GM19240 (cell line): ENCODE data around the gene RPLP1.
A peak's percentile ranks its signal among the peaks of the same experiment; 100 is the strongest.

Experiments used
- DNase-seq: peaks from one replicate; pipeline ENCODE4 v3.0.0; 2011; ENCODE audit warnings: low spot score; ENCODE audit not compliant: insufficient read length

RPLP1 gene

GRCh38 chr15:69468241-69469121 lies 15.9 kb downstream of the RPLP1 start:
- no peak for DNase-seq

- DNase-seq, result no peak
These were observed 17.0 kb downstream of the RPLP1 start for GRCh38 chr15:69469467-69470201.

- no peak for DNase-seq
These were observed 19.4 kb downstream of the RPLP1 start for GRCh38 chr15:69472046-69472445.

DNA sequence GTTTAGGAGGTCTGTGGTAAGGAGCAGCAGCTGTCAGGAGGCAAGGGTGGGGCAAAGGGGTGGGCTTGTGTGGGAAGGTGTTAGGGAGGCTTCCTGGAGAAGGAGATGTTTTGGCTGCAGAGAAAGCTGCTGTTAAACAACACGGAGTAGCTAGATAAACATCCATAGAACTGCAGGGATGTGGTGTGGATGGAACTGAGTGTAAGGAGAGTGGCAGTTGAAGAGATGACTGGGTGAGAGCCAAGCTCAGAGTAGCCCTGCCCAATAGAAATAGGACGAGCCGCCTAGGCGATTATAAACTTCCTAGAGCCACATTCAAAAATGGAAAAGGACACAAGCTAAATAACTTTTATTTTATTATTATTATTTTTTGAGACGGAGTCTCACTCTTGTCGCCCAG lies 19.9 kb downstream of the RPLP1 start:
- DNase-seq, result no peak

DNA sequence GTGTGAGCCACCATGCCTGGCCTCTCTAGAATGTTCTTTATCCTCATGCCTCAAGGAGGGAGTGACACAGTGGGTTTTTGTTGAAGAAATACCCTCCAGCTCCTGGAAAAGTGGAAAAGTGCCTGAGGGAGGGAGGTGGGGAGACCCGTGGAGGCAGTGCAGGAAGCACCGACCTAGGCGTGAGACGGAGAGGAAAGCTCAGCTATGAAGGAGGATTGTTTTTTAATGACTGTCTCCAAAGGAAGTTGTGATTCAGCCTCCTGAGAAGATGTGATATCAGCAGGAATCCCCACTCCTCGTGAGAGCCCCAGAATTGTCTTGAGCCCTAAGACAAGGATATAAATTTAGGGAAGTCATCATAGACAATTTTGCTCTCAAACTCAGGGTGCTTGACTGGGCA lies 21.7 kb downstream of the RPLP1 start:
- DNase-seq, result no peak

GRCh38 chr15:69474846-69475455 lies 22.3 kb downstream of the RPLP1 start:
- no peak for DNase-seq

DNA sequence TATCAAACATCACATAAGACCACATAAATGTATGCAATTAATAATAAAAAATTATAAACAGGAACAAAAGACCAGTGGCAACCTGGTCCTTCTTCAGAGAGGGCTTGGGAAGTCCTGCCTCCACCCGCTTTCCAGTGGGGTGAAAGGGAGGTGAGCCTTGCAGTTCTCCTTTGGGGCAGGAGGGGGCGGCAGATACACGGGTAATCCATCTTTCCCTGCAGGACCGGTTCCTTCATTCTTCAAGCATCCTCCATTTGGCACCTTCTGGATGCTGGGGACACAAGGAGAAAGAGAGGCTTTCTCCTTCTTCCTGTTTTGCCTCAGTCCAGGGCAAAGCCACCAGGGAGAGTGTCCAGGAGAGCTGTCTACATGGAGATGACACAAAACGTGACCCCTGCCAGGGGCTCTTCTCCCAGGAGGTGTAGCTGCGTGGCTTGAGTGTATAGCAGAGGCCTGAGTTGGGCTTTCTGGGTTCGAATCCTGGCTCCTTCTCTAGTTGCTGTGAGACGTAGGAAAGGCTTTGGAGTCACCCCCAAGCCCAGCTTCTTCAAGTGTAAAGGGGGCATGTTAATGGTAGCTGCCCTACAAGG lies 23.2 kb downstream of the RPLP1 start:
- peak; percentile 45 for DNase-seq

DNA sequence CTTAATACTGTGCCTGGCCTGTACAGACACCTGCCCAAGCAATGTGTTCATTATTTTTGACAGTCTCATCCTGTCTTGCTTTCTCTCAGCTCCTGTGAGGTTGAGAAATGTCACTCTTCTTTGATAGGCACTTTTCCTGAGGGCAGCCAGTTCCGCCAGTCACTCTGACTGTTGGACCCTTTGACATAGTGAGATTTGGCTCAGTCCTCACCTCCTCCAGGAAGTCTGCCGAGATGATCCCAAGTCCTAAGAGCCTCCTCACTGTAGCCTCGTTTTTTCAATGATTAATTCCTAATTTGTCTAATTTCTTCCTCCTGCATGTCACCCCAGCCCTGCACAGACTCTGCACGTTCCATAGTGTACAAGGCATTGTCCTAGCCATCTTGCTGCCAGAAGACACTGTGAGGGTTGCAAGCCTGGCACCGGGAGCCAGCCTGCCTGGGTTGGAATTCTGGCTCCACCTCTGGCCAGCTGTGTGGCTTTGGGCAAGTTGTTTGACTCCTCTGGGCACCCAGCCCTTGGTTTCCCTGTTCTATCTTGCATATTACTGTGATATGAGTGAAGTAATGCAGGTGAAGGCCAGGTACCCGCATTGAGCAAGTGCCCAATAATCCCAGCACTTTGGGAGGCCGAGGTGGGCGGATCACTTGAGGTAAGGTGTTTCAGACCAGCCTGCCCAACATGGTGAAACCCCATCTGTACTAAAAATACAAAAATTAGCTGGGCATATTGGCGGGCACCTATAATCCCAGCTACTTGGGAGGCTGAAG lies 24.3 kb downstream of the RPLP1 start:
- no peak for DNase-seq

DNA sequence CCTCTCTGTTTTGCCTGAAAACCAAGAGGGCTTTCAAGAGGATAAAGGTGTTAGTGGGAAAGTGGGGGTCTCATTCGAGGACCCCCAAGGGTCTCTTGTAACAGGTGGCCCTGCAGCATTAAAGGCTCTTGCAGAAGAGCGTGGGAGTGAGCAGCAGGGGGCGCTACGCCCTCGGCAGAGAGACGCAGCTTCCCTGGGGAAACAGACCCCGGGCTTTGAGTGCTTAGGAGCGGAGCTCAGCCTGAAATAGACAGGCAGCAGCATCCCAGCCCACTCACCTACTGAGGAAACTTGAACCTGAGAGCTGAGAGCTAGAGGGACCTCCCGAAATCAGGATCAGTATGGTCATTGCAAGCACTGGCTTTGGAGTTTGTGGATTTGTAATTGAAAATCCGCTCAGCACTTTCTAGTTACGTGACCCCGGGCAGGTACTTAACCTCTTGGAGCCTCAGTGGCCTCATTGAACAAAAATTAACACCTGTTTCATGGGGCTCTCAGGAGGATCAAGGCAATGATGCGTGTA lies 25.7 kb downstream of the RPLP1 start:
- peak; percentile 51 for DNase-seq

- no peak for DNase-seq
These were observed 26.5 kb downstream of the RPLP1 start for GRCh38 chr15:69479081-69479480.

DNA sequence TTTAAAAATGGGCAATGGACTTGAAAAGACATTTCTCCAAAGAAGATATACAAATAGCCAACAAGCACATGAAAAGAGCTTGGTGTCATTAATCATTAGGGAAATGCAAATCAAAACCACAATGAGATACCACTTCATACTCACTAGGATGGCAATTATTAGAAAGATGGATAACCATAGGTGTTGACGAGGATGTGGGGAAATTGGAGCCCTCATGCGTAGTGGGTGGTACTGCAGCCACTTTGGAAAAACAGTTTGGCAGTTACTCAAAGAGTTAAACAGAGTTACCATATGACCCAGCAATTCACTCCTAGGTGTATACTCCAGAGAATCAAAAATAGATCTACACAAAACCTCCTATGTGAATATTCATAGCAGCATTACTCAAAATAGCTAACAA lies 27.4 kb downstream of the RPLP1 start:
- DNase-seq, result no peak

- no peak for DNase-seq
These were observed 28.3 kb downstream of the RPLP1 start for GRCh38 chr15:69480932-69481331.

- no peak for DNase-seq
These were observed 30.2 kb downstream of the RPLP1 start for GRCh38 chr15:69482686-69483256.

DNA sequence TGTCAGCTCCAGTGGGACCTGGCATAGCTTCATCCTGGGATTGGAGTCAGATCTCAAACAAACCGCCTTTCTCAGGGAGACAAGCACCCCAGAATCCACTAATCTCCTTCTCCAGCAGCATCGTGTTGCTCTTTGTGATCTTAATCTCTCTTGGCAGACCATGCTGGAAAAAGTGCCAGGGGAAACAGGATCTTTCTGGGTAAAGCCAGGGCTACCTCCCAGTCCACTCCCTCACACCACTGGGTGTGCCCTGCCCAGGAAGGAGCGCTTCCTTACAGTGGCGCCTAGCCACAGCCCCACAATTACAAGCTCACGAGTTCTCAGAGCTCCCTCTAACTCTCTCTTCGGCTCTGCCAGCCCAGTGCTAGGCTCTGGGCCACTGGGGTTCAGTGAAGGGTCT lies 32.2 kb downstream of the RPLP1 start:
- no peak for DNase-seq

DNA sequence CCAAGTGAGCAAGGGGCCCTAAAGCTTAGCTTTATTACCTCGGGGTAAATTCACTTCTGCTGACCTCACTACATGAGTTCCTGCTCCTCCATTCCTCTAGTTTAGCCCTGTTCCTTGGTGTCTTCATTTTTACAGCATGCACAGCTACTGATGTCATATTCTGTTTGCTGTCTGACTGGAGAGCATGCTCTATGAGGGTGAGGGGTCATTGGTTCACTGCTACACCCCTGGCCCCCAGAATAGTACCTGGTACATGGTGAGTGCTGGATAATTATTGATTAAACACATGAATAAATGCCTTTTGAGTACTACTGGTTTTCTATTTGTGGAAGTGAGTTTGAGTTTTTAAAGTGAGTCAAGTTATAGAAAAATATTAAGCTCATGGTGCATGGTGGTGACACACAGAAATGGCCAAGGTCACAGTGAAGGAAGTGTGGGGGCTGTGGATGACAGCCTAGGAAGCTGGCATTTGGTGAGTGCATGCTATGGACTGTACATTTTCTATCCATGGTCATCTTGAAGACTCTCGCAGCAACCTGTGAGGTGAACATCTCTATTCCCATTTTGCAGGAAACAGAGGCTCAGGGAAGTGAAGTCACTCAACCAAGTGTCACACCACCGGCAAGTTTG lies 34.0 kb downstream of the RPLP1 start:
- no peak for DNase-seq

GRCh38 chr15:69489073-69489571 lies 36.5 kb downstream of the RPLP1 start:
- no peak for DNase-seq

DNA sequence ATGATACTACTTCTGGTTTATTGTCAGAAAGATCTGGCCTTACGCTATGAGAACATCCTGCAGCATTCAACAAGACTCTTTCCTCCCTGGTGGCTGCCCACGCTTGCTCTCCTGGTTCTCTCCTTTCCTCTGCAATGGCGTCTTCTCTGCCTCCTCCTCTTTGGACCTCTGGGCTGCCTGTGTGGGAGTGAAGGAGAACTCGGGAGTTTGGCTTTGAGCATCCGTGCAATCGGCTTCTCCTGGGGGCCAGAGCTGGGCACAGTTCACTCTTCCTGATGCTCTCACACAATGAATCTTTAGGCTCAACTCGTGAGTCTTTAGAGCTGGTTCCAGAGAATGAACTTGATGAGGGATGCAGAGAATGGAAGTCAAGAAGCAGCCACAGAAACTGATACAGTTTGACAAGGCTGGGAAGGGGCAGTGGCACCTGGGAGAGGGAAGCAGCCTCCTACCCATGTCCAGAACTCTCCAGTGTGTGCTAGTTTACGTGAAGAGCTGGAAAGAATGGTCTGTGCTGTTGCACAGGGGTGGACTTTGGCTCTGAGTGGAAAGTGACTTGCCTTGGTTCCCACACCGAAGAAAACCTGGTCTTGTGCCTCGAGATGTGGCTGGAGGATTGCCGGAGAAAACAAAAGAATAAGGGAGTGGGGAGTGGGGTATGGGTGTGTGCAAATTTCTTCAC lies 37.9 kb downstream of the RPLP1 start:
- DNase-seq, result no peak

- DNase-seq, result no peak
These were observed 38.5 kb downstream of the RPLP1 start for GRCh38 chr15:69491038-69491505.

DNA sequence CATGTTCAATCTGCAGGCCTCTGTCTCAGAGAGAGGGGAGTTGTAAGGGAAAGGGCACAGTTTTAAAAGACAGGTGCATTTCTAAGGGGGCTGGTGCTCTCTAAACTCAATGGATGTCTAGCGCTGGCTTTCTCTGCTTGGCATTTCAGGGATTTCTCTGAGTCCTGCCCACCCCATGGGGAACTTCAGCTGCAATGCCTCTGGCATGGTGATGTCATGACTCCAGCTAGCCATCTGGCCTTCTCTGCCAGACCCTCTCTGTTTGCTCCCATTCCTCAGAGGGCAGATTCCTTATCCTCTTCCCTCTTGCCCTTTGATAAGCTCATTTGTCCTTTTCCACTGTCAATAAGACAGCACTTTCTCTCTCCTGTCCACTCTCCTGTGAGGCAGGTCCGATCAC lies 40.8 kb downstream of the RPLP1 start:
- DNase-seq, result no peak
